GM12878 (cell line): Measurements from ENCODE around the gene PLEKHN1. TPM values are rescaled to one million over a fixed set of nuclear protein-coding genes. Genes with fewer than 3 reads are reported as not detected.
A peak's percentile ranks its signal among the peaks of the same experiment; 100 is the strongest.

Experiments used
- EED ChIP-seq: sonication (generic); IDR thresholded peaks from 2 replicates; pipeline ENCODE4 v1.6.1; 2016; ENCODE audit warnings: antibody characterized with exemption, low read depth
- RAD51 ChIP-seq: fragments of 450-650 bp; IDR thresholded peaks from 2 replicates; pipeline ENCODE4 v1.6.1; 2016; ENCODE audit warnings: moderate library complexity, mild to moderate bottlenecking, inconsistent platforms
- RELA ChIP-seq: fragments of 450-650 bp; IDR thresholded peaks from 2 replicates; pipeline ENCODE4 v1.8.0; 2014; ENCODE audit warnings: borderline replicate concordance; ENCODE audit not compliant: partially characterized antibody
- WRNIP1 ChIP-seq: IDR thresholded peaks from 2 replicates; pipeline ENCODE4 v1.6.1; 2011; ENCODE audit warnings: low read depth, low read length, improper control_type of control experiment, borderline replicate concordance
- ZZZ3 ChIP-seq: IDR thresholded peaks from 2 replicates; pipeline ENCODE4 v1.6.1; 2011; ENCODE audit warnings: low read depth; ENCODE audit not compliant: control insufficient read depth, insufficient read length
- polyA plus RNA-seq, 11 experiments: library from polyadenylated mRNA; depleted of rRNA in 4 of 11; unstranded in 6 of 11; stranded (reverse) in 5 of 11; fragments of >200 nt; fragmentation: Nextera tagmentation in 4 of 11; fragmentation: Illumina TruSeq in 1 of 11; extraction: Ambion mirVana in 4 of 11; extraction: Trizol in 1 of 11; gene quantifications; 1 replicate in 1 of 11; 2 replicates in 10 of 11; pipeline versions ENCODE4 v1.2.1 to v1.2.3, GENCODE V29; 2011 to 2016; ENCODE audit warnings: inconsistent platforms in 2 of 11, missing spikeins in 2 of 11, low read depth in 1 of 11
- total RNA-seq, 4 experiments: library from RNA; depleted of rRNA in 3 of 4; stranded (reverse); fragments of >200 nt in 3 of 4; fragmentation: Illumina TruSeq in 1 of 4; extraction: Trizol in 1 of 4; gene quantifications; 2 replicates each; pipeline versions ENCODE4 v1.2.1 to v1.2.3, GENCODE V29; 2013 to 2021
- TF ChIP-seq, protein P1 (sequence below): fragments of 450-650 bp; formaldehyde crosslinking; IDR thresholded peaks from 2 replicates; pipeline ENCODE4 v1.4.0; 2020; ENCODE audit warnings: mild to moderate bottlenecking, moderate library complexity
- TF ChIP-seq, protein P2 (sequence below): fragments of 450-650 bp; IDR thresholded peaks from 2 replicates; pipeline ENCODE4 v1.6.1; 2016; ENCODE audit warnings: mild to moderate bottlenecking, moderate library complexity, borderline replicate concordance
- TF ChIP-seq, protein P3 (sequence below): fragments of 450-650 bp; formaldehyde crosslinking; IDR thresholded peaks from 2 replicates; pipeline ENCODE4 v1.5.0; 2022; ENCODE audit warnings: mild to moderate bottlenecking, missing genetic modification characterization
- TF ChIP-seq, protein P4 (sequence below): IDR thresholded peaks from 2 replicates; pipeline ENCODE4 v1.6.1; 2011; ENCODE audit warnings: mild to moderate bottlenecking, low read depth, low read length, moderate library complexity; ENCODE audit not compliant: insufficient replicate concordance
- TF ChIP-seq, protein P5 (sequence below): fragments of 150-350 bp; IDR thresholded peaks from 2 replicates; pipeline ENCODE4 v1.6.1; 2016; ENCODE audit warnings: low read depth, low read length

Gene PLEKHN1
- total and polyA plus RNA-seq, 10 of the 15 experiments (the other 5 are each of a cell fraction or from before 2014, with no cell fraction given), result 0.04 to 0.26 (median 0.18) TPM; not detected in 6

DNA sequence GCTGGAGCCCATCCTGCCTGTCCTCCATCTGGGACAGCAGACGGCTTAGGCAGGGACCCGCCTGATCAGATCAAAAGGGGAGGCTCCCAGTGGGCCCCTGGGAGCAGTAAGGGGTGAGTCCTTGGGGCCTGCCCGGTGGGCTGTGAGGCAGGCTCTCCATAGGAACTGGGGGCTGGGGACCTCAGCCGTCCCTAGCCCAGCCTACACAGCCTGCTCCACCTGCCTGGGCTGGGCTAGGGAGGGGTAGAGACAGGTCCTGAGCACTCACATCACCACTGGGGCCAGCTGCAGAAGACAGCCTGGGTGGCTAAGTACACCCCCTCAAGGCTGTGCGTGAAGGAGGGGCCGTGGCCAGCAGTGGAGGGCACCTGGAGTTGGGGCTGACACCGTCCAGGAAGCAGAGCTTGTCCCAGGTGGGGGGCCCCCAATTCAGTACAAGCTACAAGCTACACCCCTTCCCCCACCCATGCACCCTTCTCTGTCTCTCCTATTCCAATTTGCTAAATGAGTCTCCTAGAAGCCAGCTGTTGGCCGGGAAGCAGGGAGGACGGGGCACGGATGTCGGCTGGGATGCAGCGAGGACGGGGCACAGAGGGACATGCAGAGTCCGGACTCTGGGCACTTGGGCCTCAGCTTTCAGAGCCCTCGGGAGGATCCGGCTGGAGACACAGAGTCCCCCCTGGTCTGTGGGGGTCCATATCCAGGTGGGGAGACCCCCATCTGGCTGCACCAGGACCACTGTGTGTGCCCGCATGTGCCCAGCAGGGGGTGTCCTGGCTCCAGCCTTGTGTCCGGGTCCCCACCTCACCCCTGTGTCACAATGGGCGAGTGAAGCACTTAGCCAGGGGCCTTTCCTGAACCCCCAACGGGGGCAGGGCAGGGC lies 48.8 kb downstream of the PLEKHN1 start (continued):
- TF ChIP-seq ZZZ3 (no peak), WRNIP1 (no peak), RELA (no peak), EED (no peak), RAD51 (no peak)
- TF ChIP-seq, protein P1, sequence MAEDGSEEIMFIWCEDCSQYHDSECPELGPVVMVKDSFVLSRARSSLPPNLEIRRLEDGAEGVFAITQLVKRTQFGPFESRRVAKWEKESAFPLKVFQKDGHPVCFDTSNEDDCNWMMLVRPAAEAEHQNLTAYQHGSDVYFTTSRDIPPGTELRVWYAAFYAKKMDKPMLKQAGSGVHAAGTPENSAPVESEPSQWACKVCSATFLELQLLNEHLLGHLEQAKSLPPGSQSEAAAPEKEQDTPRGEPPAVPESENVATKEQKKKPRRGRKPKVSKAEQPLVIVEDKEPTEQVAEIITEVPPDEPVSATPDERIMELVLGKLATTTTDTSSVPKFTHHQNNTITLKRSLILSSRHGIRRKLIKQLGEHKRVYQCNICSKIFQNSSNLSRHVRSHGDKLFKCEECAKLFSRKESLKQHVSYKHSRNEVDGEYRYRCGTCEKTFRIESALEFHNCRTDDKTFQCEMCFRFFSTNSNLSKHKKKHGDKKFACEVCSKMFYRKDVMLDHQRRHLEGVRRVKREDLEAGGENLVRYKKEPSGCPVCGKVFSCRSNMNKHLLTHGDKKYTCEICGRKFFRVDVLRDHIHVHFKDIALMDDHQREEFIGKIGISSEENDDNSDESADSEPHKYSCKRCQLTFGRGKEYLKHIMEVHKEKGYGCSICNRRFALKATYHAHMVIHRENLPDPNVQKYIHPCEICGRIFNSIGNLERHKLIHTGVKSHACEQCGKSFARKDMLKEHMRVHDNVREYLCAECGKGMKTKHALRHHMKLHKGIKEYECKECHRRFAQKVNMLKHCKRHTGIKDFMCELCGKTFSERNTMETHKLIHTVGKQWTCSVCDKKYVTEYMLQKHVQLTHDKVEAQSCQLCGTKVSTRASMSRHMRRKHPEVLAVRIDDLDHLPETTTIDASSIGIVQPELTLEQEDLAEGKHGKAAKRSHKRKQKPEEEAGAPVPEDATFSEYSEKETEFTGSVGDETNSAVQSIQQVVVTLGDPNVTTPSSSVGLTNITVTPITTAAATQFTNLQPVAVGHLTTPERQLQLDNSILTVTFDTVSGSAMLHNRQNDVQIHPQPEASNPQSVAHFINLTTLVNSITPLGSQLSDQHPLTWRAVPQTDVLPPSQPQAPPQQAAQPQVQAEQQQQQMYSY (CRISPR knock-in tag), result no peak
- TF ChIP-seq, protein P2, sequence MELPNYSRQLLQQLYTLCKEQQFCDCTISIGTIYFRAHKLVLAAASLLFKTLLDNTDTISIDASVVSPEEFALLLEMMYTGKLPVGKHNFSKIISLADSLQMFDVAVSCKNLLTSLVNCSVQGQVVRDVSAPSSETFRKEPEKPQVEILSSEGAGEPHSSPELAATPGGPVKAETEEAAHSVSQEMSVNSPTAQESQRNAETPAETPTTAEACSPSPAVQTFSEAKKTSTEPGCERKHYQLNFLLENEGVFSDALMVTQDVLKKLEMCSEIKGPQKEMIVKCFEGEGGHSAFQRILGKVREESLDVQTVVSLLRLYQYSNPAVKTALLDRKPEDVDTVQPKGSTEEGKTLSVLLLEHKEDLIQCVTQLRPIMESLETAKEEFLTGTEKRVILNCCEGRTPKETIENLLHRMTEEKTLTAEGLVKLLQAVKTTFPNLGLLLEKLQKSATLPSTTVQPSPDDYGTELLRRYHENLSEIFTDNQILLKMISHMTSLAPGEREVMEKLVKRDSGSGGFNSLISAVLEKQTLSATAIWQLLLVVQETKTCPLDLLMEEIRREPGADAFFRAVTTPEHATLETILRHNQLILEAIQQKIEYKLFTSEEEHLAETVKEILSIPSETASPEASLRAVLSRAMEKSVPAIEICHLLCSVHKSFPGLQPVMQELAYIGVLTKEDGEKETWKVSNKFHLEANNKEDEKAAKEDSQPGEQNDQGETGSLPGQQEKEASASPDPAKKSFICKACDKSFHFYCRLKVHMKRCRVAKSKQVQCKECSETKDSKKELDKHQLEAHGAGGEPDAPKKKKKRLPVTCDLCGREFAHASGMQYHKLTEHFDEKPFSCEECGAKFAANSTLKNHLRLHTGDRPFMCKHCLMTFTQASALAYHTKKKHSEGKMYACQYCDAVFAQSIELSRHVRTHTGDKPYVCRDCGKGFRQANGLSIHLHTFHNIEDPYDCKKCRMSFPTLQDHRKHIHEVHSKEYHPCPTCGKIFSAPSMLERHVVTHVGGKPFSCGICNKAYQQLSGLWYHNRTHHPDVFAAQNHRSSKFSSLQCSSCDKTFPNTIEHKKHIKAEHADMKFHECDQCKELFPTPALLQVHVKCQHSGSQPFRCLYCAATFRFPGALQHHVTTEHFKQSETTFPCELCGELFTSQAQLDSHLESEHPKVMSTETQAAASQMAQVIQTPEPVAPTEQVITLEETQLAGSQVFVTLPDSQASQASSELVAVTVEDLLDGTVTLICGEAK, result no peak
- TF ChIP-seq, protein P3, sequence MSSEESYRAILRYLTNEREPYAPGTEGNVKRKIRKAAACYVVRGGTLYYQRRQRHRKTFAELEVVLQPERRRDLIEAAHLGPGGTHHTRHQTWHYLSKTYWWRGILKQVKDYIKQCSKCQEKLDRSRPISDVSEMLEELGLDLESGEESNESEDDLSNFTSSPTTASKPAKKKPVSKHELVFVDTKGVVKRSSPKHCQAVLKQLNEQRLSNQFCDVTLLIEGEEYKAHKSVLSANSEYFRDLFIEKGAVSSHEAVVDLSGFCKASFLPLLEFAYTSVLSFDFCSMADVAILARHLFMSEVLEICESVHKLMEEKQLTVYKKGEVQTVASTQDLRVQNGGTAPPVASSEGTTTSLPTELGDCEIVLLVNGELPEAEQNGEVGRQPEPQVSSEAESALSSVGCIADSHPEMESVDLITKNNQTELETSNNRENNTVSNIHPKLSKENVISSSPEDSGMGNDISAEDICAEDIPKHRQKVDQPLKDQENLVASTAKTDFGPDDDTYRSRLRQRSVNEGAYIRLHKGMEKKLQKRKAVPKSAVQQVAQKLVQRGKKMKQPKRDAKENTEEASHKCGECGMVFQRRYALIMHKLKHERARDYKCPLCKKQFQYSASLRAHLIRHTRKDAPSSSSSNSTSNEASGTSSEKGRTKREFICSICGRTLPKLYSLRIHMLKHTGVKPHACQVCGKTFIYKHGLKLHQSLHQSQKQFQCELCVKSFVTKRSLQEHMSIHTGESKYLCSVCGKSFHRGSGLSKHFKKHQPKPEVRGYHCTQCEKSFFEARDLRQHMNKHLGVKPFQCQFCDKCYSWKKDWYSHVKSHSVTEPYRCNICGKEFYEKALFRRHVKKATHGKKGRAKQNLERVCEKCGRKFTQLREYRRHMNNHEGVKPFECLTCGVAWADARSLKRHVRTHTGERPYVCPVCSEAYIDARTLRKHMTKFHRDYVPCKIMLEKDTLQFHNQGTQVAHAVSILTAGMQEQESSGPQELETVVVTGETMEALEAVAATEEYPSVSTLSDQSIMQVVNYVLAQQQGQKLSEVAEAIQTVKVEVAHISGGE (CRISPR knock-in tag), result no peak
- TF ChIP-seq, protein P4, sequence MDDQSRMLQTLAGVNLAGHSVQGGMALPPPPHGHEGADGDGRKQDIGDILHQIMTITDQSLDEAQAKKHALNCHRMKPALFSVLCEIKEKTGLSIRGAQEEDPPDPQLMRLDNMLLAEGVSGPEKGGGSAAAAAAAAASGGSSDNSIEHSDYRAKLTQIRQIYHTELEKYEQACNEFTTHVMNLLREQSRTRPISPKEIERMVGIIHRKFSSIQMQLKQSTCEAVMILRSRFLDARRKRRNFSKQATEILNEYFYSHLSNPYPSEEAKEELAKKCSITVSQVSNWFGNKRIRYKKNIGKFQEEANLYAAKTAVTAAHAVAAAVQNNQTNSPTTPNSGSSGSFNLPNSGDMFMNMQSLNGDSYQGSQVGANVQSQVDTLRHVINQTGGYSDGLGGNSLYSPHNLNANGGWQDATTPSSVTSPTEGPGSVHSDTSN, result peak; percentile 1
- TF ChIP-seq, protein P5, sequence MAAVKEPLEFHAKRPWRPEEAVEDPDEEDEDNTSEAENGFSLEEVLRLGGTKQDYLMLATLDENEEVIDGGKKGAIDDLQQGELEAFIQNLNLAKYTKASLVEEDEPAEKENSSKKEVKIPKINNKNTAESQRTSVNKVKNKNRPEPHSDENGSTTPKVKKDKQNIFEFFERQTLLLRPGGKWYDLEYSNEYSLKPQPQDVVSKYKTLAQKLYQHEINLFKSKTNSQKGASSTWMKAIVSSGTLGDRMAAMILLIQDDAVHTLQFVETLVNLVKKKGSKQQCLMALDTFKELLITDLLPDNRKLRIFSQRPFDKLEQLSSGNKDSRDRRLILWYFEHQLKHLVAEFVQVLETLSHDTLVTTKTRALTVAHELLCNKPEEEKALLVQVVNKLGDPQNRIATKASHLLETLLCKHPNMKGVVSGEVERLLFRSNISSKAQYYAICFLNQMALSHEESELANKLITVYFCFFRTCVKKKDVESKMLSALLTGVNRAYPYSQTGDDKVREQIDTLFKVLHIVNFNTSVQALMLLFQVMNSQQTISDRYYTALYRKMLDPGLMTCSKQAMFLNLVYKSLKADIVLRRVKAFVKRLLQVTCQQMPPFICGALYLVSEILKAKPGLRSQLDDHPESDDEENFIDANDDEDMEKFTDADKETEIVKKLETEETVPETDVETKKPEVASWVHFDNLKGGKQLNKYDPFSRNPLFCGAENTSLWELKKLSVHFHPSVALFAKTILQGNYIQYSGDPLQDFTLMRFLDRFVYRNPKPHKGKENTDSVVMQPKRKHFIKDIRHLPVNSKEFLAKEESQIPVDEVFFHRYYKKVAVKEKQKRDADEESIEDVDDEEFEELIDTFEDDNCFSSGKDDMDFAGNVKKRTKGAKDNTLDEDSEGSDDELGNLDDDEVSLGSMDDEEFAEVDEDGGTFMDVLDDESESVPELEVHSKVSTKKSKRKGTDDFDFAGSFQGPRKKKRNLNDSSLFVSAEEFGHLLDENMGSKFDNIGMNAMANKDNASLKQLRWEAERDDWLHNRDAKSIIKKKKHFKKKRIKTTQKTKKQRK, result no peak
